Measurements from ENCODE around the gene DGKD.

DNA sequence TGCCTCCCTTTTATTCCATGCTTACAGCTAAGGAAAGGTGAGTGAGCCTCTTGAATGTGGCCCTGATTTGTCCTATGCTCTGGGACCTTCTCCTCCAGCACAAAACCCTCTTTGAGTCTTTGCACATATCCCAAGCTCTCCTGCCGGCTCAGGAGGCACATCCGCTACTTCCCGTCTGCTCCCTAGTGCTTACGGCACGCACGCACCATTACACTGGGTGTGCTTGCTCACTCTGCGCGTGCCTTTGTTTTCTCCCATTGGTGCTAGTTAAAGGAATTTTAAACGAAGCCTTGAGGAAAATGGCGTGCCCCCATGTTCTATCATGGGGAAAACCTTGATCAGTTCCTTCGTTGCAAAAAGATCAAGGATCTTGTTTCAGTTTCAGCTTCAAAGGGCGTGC is 7.9 kb upstream of the DGKD start:
- TF ChIP-seq CTCF (IDR thresholded peaks at IDR 0.05) (no peak), POLR2A (IDR thresholded peaks at IDR 0.05) (no peak), POLR2AphosphoS5 (IDR thresholded peaks at IDR 0.05) (no peak)
